ENCODE measurements around the gene EPHB2.

The EPHB2 gene

GRCh38 chr1:22849770-22850169 is 139.1 kb downstream of the EPHB2 start:
- Histone ChIP-seq H3K27me3 (ENCODE audit: insufficient read depth, low read depth, severe bottlenecking) (no peaks in the 10 kb centered on the region), H3K9me3 (ENCODE audit: severe bottlenecking) (peaks cover 4% of the 10 kb centered on the region), H3K36me3 (no peaks in the 10 kb centered on the region), H3K4me3 (ENCODE audit: low read depth, low read length) (no peak overlapping the region), H3K27ac (no peak overlapping the region)
- no peak for DNase-seq
- TF ChIP-seq, protein P1, sequence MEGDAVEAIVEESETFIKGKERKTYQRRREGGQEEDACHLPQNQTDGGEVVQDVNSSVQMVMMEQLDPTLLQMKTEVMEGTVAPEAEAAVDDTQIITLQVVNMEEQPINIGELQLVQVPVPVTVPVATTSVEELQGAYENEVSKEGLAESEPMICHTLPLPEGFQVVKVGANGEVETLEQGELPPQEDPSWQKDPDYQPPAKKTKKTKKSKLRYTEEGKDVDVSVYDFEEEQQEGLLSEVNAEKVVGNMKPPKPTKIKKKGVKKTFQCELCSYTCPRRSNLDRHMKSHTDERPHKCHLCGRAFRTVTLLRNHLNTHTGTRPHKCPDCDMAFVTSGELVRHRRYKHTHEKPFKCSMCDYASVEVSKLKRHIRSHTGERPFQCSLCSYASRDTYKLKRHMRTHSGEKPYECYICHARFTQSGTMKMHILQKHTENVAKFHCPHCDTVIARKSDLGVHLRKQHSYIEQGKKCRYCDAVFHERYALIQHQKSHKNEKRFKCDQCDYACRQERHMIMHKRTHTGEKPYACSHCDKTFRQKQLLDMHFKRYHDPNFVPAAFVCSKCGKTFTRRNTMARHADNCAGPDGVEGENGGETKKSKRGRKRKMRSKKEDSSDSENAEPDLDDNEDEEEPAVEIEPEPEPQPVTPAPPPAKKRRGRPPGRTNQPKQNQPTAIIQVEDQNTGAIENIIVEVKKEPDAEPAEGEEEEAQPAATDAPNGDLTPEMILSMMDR (IDR thresholded peaks at IDR 0.05; ENCODE audit: low read depth, low read length), result no peak

- no peaks in the 10 kb centered on the region for H3K27me3 ChIP-seq (ENCODE audit: insufficient read depth, low read depth, severe bottlenecking)
- TF ChIP-seq, protein P1 (IDR thresholded peaks at IDR 0.05; ENCODE audit: low read depth, low read length), result no peak
- no peaks in the 10 kb centered on the region for H3K36me3 ChIP-seq
- no peak overlapping the region for H3K27ac ChIP-seq
- H3K9me3 ChIP-seq (ENCODE audit: severe bottlenecking), result peaks cover 4% of the 10 kb centered on the region
- no peak for DNase-seq
- H3K4me3 ChIP-seq (ENCODE audit: low read depth, low read length), result no peak overlapping the region
Measured at GRCh38 chr1:22850281-22850680, 139.6 kb downstream of the EPHB2 start.

DNA sequence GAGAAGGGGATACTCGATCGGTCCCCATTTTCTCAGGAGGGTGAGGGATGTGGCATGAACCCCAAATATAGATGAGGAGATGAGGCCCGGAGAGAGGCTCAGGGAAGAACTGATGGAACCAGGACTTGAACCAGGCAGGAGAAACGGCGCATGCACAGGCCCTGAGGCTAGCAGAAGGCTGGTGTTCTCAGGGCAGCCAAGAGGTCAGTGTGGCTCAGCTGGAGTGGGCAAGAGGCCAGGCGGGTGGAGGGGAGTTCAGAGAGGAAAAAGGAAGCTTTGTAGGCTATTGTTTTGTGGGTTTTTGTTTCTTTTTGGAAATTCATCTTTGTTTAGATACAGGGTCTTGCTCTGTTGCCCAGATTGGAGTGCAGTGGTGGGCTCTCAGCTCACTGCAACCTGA is 140.0 kb downstream of the EPHB2 start:
- Histone ChIP-seq H3K27ac (no peak overlapping the region), H3K4me3 (ENCODE audit: low read depth, low read length) (no peak overlapping the region), H3K36me3 (no peaks in the 10 kb centered on the region), H3K27me3 (ENCODE audit: insufficient read depth, low read depth, severe bottlenecking) (no peaks in the 10 kb centered on the region), H3K9me3 (ENCODE audit: severe bottlenecking) (peaks cover 4% of the 10 kb centered on the region)
- TF ChIP-seq, protein P1 (IDR thresholded peaks at IDR 0.05; ENCODE audit: low read depth, low read length), result no peak
- no peak for DNase-seq

- no peak overlapping the region for H3K27ac ChIP-seq
- no peaks in the 10 kb centered on the region for H3K36me3 ChIP-seq
- TF ChIP-seq, protein P1 (IDR thresholded peaks at IDR 0.05; ENCODE audit: low read depth, low read length), result no peak
- no peaks in the 10 kb centered on the region for H3K27me3 ChIP-seq (ENCODE audit: insufficient read depth, low read depth, severe bottlenecking)
- no peak overlapping the region for H3K4me3 ChIP-seq (ENCODE audit: low read depth, low read length)
- no peak for DNase-seq
- peaks cover 4% of the 10 kb centered on the region for H3K9me3 ChIP-seq (ENCODE audit: severe bottlenecking)
Measured at GRCh38 chr1:22851517-22851916, 140.9 kb downstream of the EPHB2 start.

- peaks cover 4% of the 10 kb centered on the region for H3K9me3 ChIP-seq (ENCODE audit: severe bottlenecking)
- no peak overlapping the region for H3K4me3 ChIP-seq (ENCODE audit: low read depth, low read length)
- H3K27ac ChIP-seq, result no peak overlapping the region
- no peaks in the 10 kb centered on the region for H3K27me3 ChIP-seq (ENCODE audit: insufficient read depth, low read depth, severe bottlenecking)
- no peaks in the 10 kb centered on the region for H3K36me3 ChIP-seq
- DNase-seq, result no peak
- TF ChIP-seq, protein P1 (IDR thresholded peaks at IDR 0.05; ENCODE audit: low read depth, low read length), result no peak
Measured at GRCh38 chr1:22852144-22852655, 141.6 kb downstream of the EPHB2 start.

- Histone ChIP-seq H3K36me3 (no peaks in the 10 kb centered on the region), H3K27me3 (ENCODE audit: insufficient read depth, low read depth, severe bottlenecking) (no peaks in the 10 kb centered on the region), H3K9me3 (ENCODE audit: severe bottlenecking) (no peaks in the 10 kb centered on the region), H3K4me3 (ENCODE audit: low read depth, low read length) (no peak overlapping the region), H3K27ac (no peak overlapping the region)
- no peak for DNase-seq
- TF ChIP-seq, protein P1 (IDR thresholded peaks at IDR 0.05; ENCODE audit: low read depth, low read length), result no peak
Measured at GRCh38 chr1:22853651-22854185, 143.1 kb downstream of the EPHB2 start.
